ENCODE results near the gene PHIP. TPM values are rescaled to one million over a fixed set of nuclear protein-coding genes. Genes with fewer than 3 reads are reported as not detected.
A peak's percentile ranks its signal among the peaks of the same experiment; 100 is the strongest.

Gene PHIP
- total and polyA plus RNA-seq, 9 of the 15 experiments (the other 6 are each of a cell fraction or from before 2014, with no cell fraction given) = 8.1 to 36.3 (median 16.5) TPM

- TF ChIP-seq CHD7 (IDR thresholded peaks at IDR 0.05; ENCODE audit: low read depth, low read length) (no peak), SOX6 (IDR thresholded peaks at IDR 0.05) (peak; percentile 75), NR2C2 (CRISPR knock-in tag; IDR thresholded peaks at IDR 0.05) (no peak), NR2C2 (tag; IDR thresholded peaks at IDR 0.05) (no peak)
- TF ChIP-seq, protein P1, sequence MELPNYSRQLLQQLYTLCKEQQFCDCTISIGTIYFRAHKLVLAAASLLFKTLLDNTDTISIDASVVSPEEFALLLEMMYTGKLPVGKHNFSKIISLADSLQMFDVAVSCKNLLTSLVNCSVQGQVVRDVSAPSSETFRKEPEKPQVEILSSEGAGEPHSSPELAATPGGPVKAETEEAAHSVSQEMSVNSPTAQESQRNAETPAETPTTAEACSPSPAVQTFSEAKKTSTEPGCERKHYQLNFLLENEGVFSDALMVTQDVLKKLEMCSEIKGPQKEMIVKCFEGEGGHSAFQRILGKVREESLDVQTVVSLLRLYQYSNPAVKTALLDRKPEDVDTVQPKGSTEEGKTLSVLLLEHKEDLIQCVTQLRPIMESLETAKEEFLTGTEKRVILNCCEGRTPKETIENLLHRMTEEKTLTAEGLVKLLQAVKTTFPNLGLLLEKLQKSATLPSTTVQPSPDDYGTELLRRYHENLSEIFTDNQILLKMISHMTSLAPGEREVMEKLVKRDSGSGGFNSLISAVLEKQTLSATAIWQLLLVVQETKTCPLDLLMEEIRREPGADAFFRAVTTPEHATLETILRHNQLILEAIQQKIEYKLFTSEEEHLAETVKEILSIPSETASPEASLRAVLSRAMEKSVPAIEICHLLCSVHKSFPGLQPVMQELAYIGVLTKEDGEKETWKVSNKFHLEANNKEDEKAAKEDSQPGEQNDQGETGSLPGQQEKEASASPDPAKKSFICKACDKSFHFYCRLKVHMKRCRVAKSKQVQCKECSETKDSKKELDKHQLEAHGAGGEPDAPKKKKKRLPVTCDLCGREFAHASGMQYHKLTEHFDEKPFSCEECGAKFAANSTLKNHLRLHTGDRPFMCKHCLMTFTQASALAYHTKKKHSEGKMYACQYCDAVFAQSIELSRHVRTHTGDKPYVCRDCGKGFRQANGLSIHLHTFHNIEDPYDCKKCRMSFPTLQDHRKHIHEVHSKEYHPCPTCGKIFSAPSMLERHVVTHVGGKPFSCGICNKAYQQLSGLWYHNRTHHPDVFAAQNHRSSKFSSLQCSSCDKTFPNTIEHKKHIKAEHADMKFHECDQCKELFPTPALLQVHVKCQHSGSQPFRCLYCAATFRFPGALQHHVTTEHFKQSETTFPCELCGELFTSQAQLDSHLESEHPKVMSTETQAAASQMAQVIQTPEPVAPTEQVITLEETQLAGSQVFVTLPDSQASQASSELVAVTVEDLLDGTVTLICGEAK (IDR thresholded peaks at IDR 0.05) = no peak
- TF ChIP-seq, protein P1 (CRISPR knock-in tag; IDR thresholded peaks at IDR 0.05) = no peak
Measured at GRCh38 chr6:79076782-79077641, 1.0 kb downstream of the PHIP start (continued).

All from K562 (cell line).